ENCODE results near the gene AGTR2. TPM values are rescaled to one million over a fixed set of nuclear protein-coding genes. Genes with fewer than 3 reads are reported as not detected.

The AGTR2 gene
- total and polyA plus RNA-seq, 2 donors (not counting 3 experiments of a cell fraction or from before 2014, with no cell fraction given), result not detected

- H3K4me1 ChIP-seq (ENCODE audit: control insufficient read depth, extremely low read depth, insufficient read depth, low read length), result no peaks in the 10 kb centered on the region
- H3K4me2 ChIP-seq (ENCODE audit: insufficient read depth, low read length), result no peak overlapping the region
- no peak for DNase-seq (ENCODE audit: low read depth, low spot score)
- no peaks in the 10 kb centered on the region for H3K79me2 ChIP-seq (ENCODE audit: control insufficient read depth, insufficient read depth, low read length)
- no peak for FAIRE-seq
- H4K20me1 ChIP-seq (replicated peaks; ENCODE audit: control insufficient read depth, extremely low read depth, insufficient read depth, low read length), result no peaks in the 10 kb centered on the region
- no peaks in the 10 kb centered on the region for H3K9me3 ChIP-seq (replicated peaks; ENCODE audit: control insufficient read depth, insufficient read depth, low read length)
- CTCF ChIA-PET, result no interaction called here
- no peak overlapping the region for H3K27ac ChIP-seq (ENCODE audit: insufficient read depth, low read depth, low read length)
- H3K27me3 ChIP-seq (ENCODE audit: control insufficient read depth in 2 of 2, insufficient read depth in 2 of 2, low read length in 2 of 2), result no peaks in the 10 kb centered on the region
- intact Hi-C loops (cut with micrococcal nuclease) (no loop called here), dilution Hi-C loops (cut with MboI; ENCODE audit: extremely low pct_ligation_motif_present, low sequenced_read_pairs) (no loop called here)
- no peak overlapping the region for H2AFZ ChIP-seq (ENCODE audit: low read depth, low read length)
- no peak overlapping the region for H3K9ac ChIP-seq (replicated peaks; ENCODE audit: extremely low read depth, insufficient read depth, low read length)
- H3K9me1 ChIP-seq (replicated peaks; ENCODE audit: control insufficient read depth, extremely low read depth, insufficient read depth, low read length), result no peaks in the 10 kb centered on the region
- TF ChIP-seq CTCF (IDR thresholded peaks at IDR 0.05; ENCODE audit: extremely low read depth in 1 of 2, insufficient read depth in 1 of 2, low read depth in 1 of 2, low read length in 2 of 2) (no peak), POLR2A (IDR thresholded peaks at IDR 0.05; ENCODE audit: low read depth, low read length) (no peak), MAX (IDR thresholded peaks at IDR 0.05; ENCODE audit: insufficient read depth, insufficient read length) (no peak), EZH2 (IDR thresholded peaks at IDR 0.05; ENCODE audit: borderline replicate concordance, low read depth, low read length, severe bottlenecking) (no peak), JUN (IDR thresholded peaks at IDR 0.05; ENCODE audit: borderline replicate concordance, insufficient read depth, insufficient read length, low read depth) (no peak), FOS (IDR thresholded peaks at IDR 0.05; ENCODE audit: borderline replicate concordance, insufficient read depth, low read length) (no peak), POLR2AphosphoS5 (IDR thresholded peaks at IDR 0.05; ENCODE audit: insufficient read depth, low read depth, low read length) (no peak), MYC (IDR thresholded peaks at IDR 0.05; ENCODE audit: low read depth, low read length) (no peak), GATA2 (IDR thresholded peaks at IDR 0.05; ENCODE audit: insufficient read depth, insufficient read length, low read depth, low read length) (no peak)
- H3K4me3 ChIP-seq (replicated peaks in 1 of 3; ENCODE audit: insufficient read depth in 1 of 3, low read depth in 1 of 3, low read length in 3 of 3), result no peak overlapping the region
- H3K36me3 ChIP-seq (ENCODE audit: control insufficient read depth in 2 of 2, extremely low read depth in 1 of 2, insufficient read depth in 2 of 2, low read length in 2 of 2), result no peaks in the 10 kb centered on the region
- POLR2A ChIA-PET, result no interaction called here
- no TSS peak for BruUV-seq (replicated peaks)
Measured at GRCh38 chrX:116172976-116173375, 2.4 kb downstream of the AGTR2 start.

Data from endothelial cell of umbilical vein (primary cell).